ENCODE data around the gene FAM110C.
"Not testable (repeated sequence)": the region's sequence is repeated elsewhere in the genome, so short reads cannot be mapped to it uniquely, and the experiment has no call there.

- TF ChIP-seq EZH2 (IDR thresholded peaks at IDR 0.05); POLR2AphosphoS5 (IDR thresholded peaks at IDR 0.05; ENCODE audit: borderline replicate concordance, low read depth, low read length); FOXP2 (optimal IDR thresholded peaks at IDR 0.05; ENCODE audit: control extremely low read depth, extremely low read length, insufficient read depth): not testable (repeated sequence)
These were observed 24.1 kb downstream of the FAM110C start for GRCh38 chr2:22244-22643.

Measured in SK-N-MC (cell line).